ENCODE data around the gene C5orf63. TPM values are rescaled to one million over a fixed set of nuclear protein-coding genes. Genes with fewer than 3 reads are reported as not detected.

C5orf63 gene
- total RNA-seq, 1 donor from 2014 or later, result 4.0 TPM

- H3K4me3 Mint-ChIP-seq, result no peak overlapping the region
- intact Hi-C loops (cut with micrococcal nuclease), result no loop called here
- H3K27ac Mint-ChIP-seq, result no peak overlapping the region
- no peaks in the 10 kb centered on the region for H3K36me3 Mint-ChIP-seq (ENCODE audit: low read depth)
- no peak for DNase-seq (ENCODE audit: low spot score)
- H3K9me3 Mint-ChIP-seq, result no peaks in the 10 kb centered on the region
- peaks cover 6% of the 10 kb centered on the region for H3K4me1 Mint-ChIP-seq (ENCODE audit: low read depth)
- H3K27me3 Mint-ChIP-seq (ENCODE audit: insufficient read depth), result peaks cover 3% of the 10 kb centered on the region
These were observed 14.9 kb upstream of the C5orf63 start for GRCh38 chr5:127088251-127088650.

- peaks cover 6% of the 10 kb centered on the region for H3K4me1 Mint-ChIP-seq (ENCODE audit: low read depth)
- intact Hi-C loops (cut with micrococcal nuclease), result no loop called here
- DNase-seq (ENCODE audit: low spot score), result no peak
- no peaks in the 10 kb centered on the region for H3K9me3 Mint-ChIP-seq
- peaks cover 3% of the 10 kb centered on the region for H3K27me3 Mint-ChIP-seq (ENCODE audit: insufficient read depth)
- no peak overlapping the region for H3K4me3 Mint-ChIP-seq
- H3K27ac Mint-ChIP-seq, result no peak overlapping the region
- H3K36me3 Mint-ChIP-seq (ENCODE audit: low read depth), result no peaks in the 10 kb centered on the region
These were observed 13.3 kb upstream of the C5orf63 start for GRCh38 chr5:127086589-127086988.

GRCh38 chr5:127085796-127086195, 12.5 kb upstream of the C5orf63 start:
- intact Hi-C loops (cut with micrococcal nuclease), result no loop called here
- Mint-ChIP-seq H3K9me3 (no peaks in the 10 kb centered on the region), H3K27ac (no peak overlapping the region), H3K36me3 (ENCODE audit: low read depth) (no peaks in the 10 kb centered on the region), H3K4me3 (no peak overlapping the region), H3K4me1 (ENCODE audit: low read depth) (peaks cover 6% of the 10 kb centered on the region), H3K27me3 (ENCODE audit: insufficient read depth) (peaks cover 6% of the 10 kb centered on the region)
- DNase-seq (ENCODE audit: low spot score), result no peak

- Mint-ChIP-seq H3K27ac (no peak overlapping the region), H3K36me3 (ENCODE audit: low read depth) (no peaks in the 10 kb centered on the region), H3K9me3 (no peaks in the 10 kb centered on the region), H3K4me1 (ENCODE audit: low read depth) (peaks cover 6% of the 10 kb centered on the region), H3K4me3 (no peak overlapping the region), H3K27me3 (ENCODE audit: insufficient read depth) (peaks cover 6% of the 10 kb centered on the region)
- DNase-seq (ENCODE audit: low spot score), result no peak
- intact Hi-C loops (cut with micrococcal nuclease), result no loop called here
These were observed 12.1 kb upstream of the C5orf63 start for GRCh38 chr5:127085371-127085770.

- DNase-seq (ENCODE audit: low spot score), result no peak
- no peak overlapping the region for H3K4me3 Mint-ChIP-seq
- no peaks in the 10 kb centered on the region for H3K36me3 Mint-ChIP-seq (ENCODE audit: low read depth)
- peaks cover 6% of the 10 kb centered on the region for H3K4me1 Mint-ChIP-seq (ENCODE audit: low read depth)
- no peaks in the 10 kb centered on the region for H3K9me3 Mint-ChIP-seq
- intact Hi-C loops (cut with micrococcal nuclease), result no loop called here
- H3K27ac Mint-ChIP-seq, result no peak overlapping the region
- peaks cover 6% of the 10 kb centered on the region for H3K27me3 Mint-ChIP-seq (ENCODE audit: insufficient read depth)
These were observed 11.4 kb upstream of the C5orf63 start for GRCh38 chr5:127084656-127085055.

GRCh38 chr5:127083711-127084110, 10.4 kb upstream of the C5orf63 start:
- Mint-ChIP-seq H3K36me3 (ENCODE audit: low read depth) (no peaks in the 10 kb centered on the region), H3K4me1 (ENCODE audit: low read depth) (no peaks in the 10 kb centered on the region), H3K9me3 (no peaks in the 10 kb centered on the region), H3K4me3 (no peak overlapping the region), H3K27ac (no peak overlapping the region), H3K27me3 (ENCODE audit: insufficient read depth) (peaks cover 6% of the 10 kb centered on the region)
- DNase-seq (ENCODE audit: low spot score), result no peak
- intact Hi-C loops (cut with micrococcal nuclease), result no loop called here

GRCh38 chr5:127079994-127080491, 6.7 kb upstream of the C5orf63 start:
- H3K27ac Mint-ChIP-seq, result no peak overlapping the region
- H3K36me3 Mint-ChIP-seq (ENCODE audit: low read depth), result no peaks in the 10 kb centered on the region
- H3K27me3 Mint-ChIP-seq (ENCODE audit: insufficient read depth), result peaks cover 6% of the 10 kb centered on the region
- DNase-seq (ENCODE audit: low spot score), result no peak
- peaks cover 6% of the 10 kb centered on the region for H3K4me1 Mint-ChIP-seq (ENCODE audit: low read depth)
- no peaks in the 10 kb centered on the region for H3K9me3 Mint-ChIP-seq
- intact Hi-C loops (cut with micrococcal nuclease), result no loop called here
- H3K4me3 Mint-ChIP-seq, result no peak overlapping the region

GRCh38 chr5:127077366-127077765, 4.1 kb upstream of the C5orf63 start:
- DNase-seq (ENCODE audit: low spot score), result no peak
- Mint-ChIP-seq H3K27ac (no peak overlapping the region), H3K9me3 (no peaks in the 10 kb centered on the region), H3K36me3 (ENCODE audit: low read depth) (no peaks in the 10 kb centered on the region), H3K4me3 (no peak overlapping the region), H3K27me3 (ENCODE audit: insufficient read depth) (peaks cover 3% of the 10 kb centered on the region), H3K4me1 (ENCODE audit: low read depth) (peaks cover 20% of the 10 kb centered on the region)
- intact Hi-C loops (cut with micrococcal nuclease), result no loop called here

- Mint-ChIP-seq H3K9me3 (no peaks in the 10 kb centered on the region), H3K36me3 (ENCODE audit: low read depth) (no peaks in the 10 kb centered on the region), H3K27me3 (ENCODE audit: insufficient read depth) (peaks cover 3% of the 10 kb centered on the region), H3K4me1 (ENCODE audit: low read depth) (peaks cover 22% of the 10 kb centered on the region), H3K4me3 (no peak overlapping the region), H3K27ac (no peak overlapping the region)
- intact Hi-C loops (cut with micrococcal nuclease), result no loop called here
- no peak for DNase-seq (ENCODE audit: low spot score)
These were observed 3.2 kb upstream of the C5orf63 start for GRCh38 chr5:127076315-127077129.

GRCh38 chr5:127074466-127074865, 1.2 kb upstream of the C5orf63 start:
- intact Hi-C loops (cut with micrococcal nuclease), result loop anchor here (5.0 kb wide), 3 partner anchors 102 to 222 kb away; no protein-coding TSS in a partner anchor
- H3K27me3 Mint-ChIP-seq (ENCODE audit: insufficient read depth), result no peaks in the 10 kb centered on the region

GRCh38 chr5:127070243-127070642, 3.1 kb downstream of the C5orf63 start:
- intact Hi-C loops (cut with micrococcal nuclease), result loop anchor here (5.0 kb wide), 3 partner anchors 98 to 218 kb away; no protein-coding TSS in a partner anchor

More at GRCh38 chr5:127074466-127074865, 1.2 kb upstream of the C5orf63 start:
- Mint-ChIP-seq H3K9me3 (no peaks in the 10 kb centered on the region), H3K4me1 (ENCODE audit: low read depth) (peaks cover 22% of the 10 kb centered on the region), H3K36me3 (ENCODE audit: low read depth) (peaks cover 2% of the 10 kb centered on the region), H3K27ac (no peak overlapping the region), H3K4me3 (no peak overlapping the region)
- DNase-seq (ENCODE audit: low spot score), result no peak

GRCh38 chr5:127068493-127069214, 4.6 kb downstream of the C5orf63 start:
- Mint-ChIP-seq H3K27me3 (ENCODE audit: insufficient read depth) (no peaks in the 10 kb centered on the region), H3K36me3 (ENCODE audit: low read depth) (peaks cover 8% of the 10 kb centered on the region), H3K27ac (no peak overlapping the region), H3K9me3 (no peaks in the 10 kb centered on the region), H3K4me3 (no peak overlapping the region), H3K4me1 (ENCODE audit: low read depth) (peaks cover 15% of the 10 kb centered on the region)
- intact Hi-C loops (cut with micrococcal nuclease), result no loop called here
- no peak for DNase-seq (ENCODE audit: low spot score)

More at GRCh38 chr5:127070243-127070642, 3.1 kb downstream of the C5orf63 start:
- peaks cover 8% of the 10 kb centered on the region for H3K36me3 Mint-ChIP-seq (ENCODE audit: low read depth)
- H3K4me3 Mint-ChIP-seq, result no peak overlapping the region
- H3K9me3 Mint-ChIP-seq, result no peaks in the 10 kb centered on the region
- no peak overlapping the region for H3K27ac Mint-ChIP-seq
- H3K27me3 Mint-ChIP-seq (ENCODE audit: insufficient read depth), result no peaks in the 10 kb centered on the region
- DNase-seq (ENCODE audit: low spot score), result no peak
- H3K4me1 Mint-ChIP-seq (ENCODE audit: low read depth), result peaks cover 15% of the 10 kb centered on the region

GRCh38 chr5:127066721-127067120, 6.6 kb downstream of the C5orf63 start:
- DNase-seq (ENCODE audit: low spot score), result no peak
- no peaks in the 10 kb centered on the region for H3K27me3 Mint-ChIP-seq (ENCODE audit: insufficient read depth)
- peaks cover 5% of the 10 kb centered on the region for H3K4me1 Mint-ChIP-seq (ENCODE audit: low read depth)
- H3K4me3 Mint-ChIP-seq, result no peak overlapping the region
- H3K9me3 Mint-ChIP-seq, result no peaks in the 10 kb centered on the region
- H3K27ac Mint-ChIP-seq, result no peak overlapping the region
- peaks cover 8% of the 10 kb centered on the region for H3K36me3 Mint-ChIP-seq (ENCODE audit: low read depth)
- intact Hi-C loops (cut with micrococcal nuclease), result no loop called here
